ENCODE measurements around the gene TRIM24.

TRIM24 gene

GRCh38 chr7:138630059-138630610 lies 170.1 kb downstream of the TRIM24 start:
- no peak for DNase-seq

GRCh38 chr7:138632384-138632783 lies 172.3 kb downstream of the TRIM24 start:
- no peak for DNase-seq

- no peak for DNase-seq
Observed at GRCh38 chr7:138632826-138633602, 173.0 kb downstream of the TRIM24 start.

Data from suppressor macrophage treated with lipopolysaccharide for 4 hours (primary cell).